Fibroblast of lung (primary cell): ENCODE results near the gene STARD10.

ENCODE experiments used
- EZH2 ChIP-seq: IDR thresholded peaks from 2 replicates; pipeline ENCODE4 v1.5.1; 2012; ENCODE audit warnings: low read length, control low read depth, mild to moderate bottlenecking; ENCODE audit errors: missing control alignments
- TF ChIP-seq, protein P1 (sequence below), 2 donors: IDR thresholded peaks in 1 of 2; conservative IDR thresholded peaks in 1 of 2; 1 replicate in 1 of 2; 2 replicates in 1 of 2; pipeline ENCODE4 v1.5.1; 2011 to 2012; ENCODE audit warnings: low read length in 2 of 2, control low read depth in 1 of 2, inconsistent platforms in 1 of 2, low read depth in 1 of 2, mild to moderate bottlenecking in 1 of 2

DNA sequence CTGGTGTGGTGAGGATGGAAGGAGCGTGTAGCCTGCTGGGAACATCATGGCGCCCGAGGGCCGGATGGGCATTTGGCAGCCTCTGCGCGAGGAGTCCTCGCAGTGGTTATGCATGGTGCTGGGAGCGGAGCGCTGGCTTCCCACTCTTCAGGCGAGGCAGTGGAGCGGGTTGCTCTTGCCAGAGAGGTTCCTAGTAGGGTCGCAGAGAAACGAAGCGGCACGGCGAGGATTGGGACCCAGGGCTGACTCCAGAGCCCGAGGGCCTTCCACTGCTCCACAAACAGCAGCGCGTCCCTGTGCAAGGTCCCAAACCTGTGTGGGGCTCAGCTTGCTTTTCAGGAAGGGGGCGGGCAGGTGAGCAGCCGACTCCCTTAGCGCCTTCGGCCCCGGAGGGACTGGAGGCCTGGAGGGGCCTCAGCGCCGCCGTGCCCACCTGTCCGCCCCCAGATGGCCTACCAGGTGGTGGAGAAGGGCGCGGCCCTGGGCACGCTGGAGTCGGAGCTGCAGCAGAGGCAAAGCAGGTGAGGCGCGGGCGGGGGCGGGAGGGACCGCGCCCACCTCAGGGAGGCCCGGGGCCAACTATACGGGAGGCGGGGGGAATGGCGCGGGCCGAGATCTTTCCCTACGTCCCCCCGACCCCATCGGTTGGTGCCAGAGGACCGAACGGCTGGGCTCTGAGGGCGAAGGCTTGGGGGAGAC is 27.5 kb upstream of the STARD10 start:
- TF ChIP-seq, protein P1, sequence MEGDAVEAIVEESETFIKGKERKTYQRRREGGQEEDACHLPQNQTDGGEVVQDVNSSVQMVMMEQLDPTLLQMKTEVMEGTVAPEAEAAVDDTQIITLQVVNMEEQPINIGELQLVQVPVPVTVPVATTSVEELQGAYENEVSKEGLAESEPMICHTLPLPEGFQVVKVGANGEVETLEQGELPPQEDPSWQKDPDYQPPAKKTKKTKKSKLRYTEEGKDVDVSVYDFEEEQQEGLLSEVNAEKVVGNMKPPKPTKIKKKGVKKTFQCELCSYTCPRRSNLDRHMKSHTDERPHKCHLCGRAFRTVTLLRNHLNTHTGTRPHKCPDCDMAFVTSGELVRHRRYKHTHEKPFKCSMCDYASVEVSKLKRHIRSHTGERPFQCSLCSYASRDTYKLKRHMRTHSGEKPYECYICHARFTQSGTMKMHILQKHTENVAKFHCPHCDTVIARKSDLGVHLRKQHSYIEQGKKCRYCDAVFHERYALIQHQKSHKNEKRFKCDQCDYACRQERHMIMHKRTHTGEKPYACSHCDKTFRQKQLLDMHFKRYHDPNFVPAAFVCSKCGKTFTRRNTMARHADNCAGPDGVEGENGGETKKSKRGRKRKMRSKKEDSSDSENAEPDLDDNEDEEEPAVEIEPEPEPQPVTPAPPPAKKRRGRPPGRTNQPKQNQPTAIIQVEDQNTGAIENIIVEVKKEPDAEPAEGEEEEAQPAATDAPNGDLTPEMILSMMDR (conservative IDR thresholded peaks at IDR 0.05 in 1 of 2, IDR thresholded peaks at IDR 0.05 in 1 of 2; ENCODE audit: low read depth in 1 of 2, low read length in 2 of 2) = no peak
- TF ChIP-seq EZH2 = no peak
